ENCODE data around the gene MRPL21. TPM values are rescaled to one million over a fixed set of nuclear protein-coding genes. Genes with fewer than 3 reads are reported as not detected.
A peak's percentile ranks its signal among the peaks of the same experiment; 100 is the strongest.
"Not testable (repeated sequence)": the region's sequence is repeated elsewhere in the genome, so short reads cannot be mapped to it uniquely, and the experiment has no call there.

The MRPL21 gene
- total RNA-seq, 1 donor from 2014 or later = 37.2 TPM

GRCh38 chr11:68911731-68912130 is 8.1 kb upstream of the MRPL21 start:
- DNase-seq (ENCODE audit: low read depth) = no peak

DNA sequence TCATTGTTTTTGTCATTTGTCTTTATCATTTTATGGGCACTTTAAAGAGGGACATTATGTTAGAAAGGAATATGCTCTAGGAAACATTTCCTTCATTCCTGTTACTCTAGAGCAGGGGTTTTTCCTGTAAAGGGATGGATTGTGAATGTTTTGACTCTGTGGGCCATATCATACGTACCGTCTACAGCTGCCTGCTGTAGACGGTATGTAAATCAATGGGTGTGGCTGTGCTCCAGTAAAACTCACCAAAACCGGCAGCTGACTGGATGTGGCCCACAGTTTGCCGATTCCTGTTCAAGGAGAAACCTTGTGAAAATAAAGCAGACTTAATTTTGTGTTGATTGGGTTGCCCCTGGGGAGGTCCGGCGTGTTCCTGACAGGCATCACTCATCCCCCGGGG is 7.3 kb upstream of the MRPL21 start:
- DNase-seq (ENCODE audit: low read depth) = no peak

- DNase-seq (ENCODE audit: low read depth) = no peak
Observed at GRCh38 chr11:68908273-68908672, 4.6 kb upstream of the MRPL21 start.

- DNase-seq (ENCODE audit: low read depth) = no peak
Observed at GRCh38 chr11:68905421-68906360, 2.1 kb upstream of the MRPL21 start.

DNA sequence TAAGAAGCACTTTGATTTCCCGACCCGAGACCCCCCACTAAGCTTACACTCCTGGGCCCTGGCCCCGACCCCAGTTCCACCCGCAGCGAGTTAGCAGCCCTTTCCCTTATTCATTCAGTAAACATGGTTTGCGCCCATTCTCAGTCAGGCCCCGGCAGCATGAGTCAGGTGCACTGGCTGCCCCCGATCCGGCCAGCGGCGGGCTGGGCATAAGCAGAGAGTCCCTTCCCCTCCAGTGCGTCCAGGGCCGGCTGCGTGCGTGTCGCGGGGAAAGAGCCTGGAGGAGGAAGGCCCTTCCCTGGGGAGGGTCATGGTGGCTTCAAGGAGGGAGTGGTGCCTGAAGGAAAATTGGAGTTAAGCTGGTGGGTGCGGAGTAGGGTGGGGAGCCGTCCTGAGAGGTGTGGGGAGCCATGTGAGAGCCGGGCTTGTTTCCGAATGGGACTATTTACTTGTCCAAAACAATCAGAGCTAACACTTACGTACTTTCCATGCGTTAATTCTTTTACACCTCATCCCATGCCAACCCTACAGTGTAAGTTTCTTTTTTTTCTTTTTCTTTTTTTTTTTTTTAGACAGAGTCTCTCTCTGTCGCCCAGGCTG is 716 bp upstream of the MRPL21 start:
- DNase-seq (ENCODE audit: low read depth) = peak; percentile 6

DNA sequence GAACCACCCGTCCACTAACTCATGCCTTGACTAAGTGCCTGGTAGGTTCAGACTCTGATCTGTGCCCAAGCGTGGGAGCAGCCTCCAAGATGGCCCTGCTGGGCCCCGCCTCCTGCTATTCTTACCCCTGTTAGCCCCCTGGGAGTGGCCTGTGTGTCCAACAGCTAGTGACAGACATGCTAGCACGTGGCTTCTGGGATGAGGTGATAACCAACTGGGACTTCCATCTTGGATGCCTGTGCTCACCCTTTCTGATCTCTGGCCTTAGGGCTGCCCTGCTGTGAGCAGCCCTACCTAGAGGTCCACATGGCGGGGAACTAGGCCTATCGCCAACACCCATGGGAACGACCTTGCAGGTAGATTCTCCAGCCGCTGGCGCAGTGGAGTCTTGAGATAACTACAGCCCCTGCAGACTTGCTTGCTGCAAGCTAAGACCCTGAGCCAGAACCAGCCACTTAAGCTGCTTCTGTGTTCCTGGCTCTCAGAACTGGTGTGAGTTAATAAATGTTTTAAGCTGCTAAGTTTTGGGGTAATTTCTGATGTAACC is 2.7 kb downstream of the MRPL21 start:
- DNase-seq (ENCODE audit: low read depth) = no peak

GRCh38 chr11:68897441-68897840 is 6.2 kb downstream of the MRPL21 start:
- DNase-seq (ENCODE audit: low read depth) = no peak

- no peak for DNase-seq (ENCODE audit: low read depth)
Observed at GRCh38 chr11:68896171-68896959, 7.3 kb downstream of the MRPL21 start.

GRCh38 chr11:68893282-68893681 is 10.3 kb downstream of the MRPL21 start:
- DNase-seq (ENCODE audit: low read depth) = no peak

GRCh38 chr11:68892576-68892975 is 11.1 kb downstream of the MRPL21 start:
- DNase-seq (ENCODE audit: low read depth) = no peak

- no peak for DNase-seq (ENCODE audit: low read depth)
Observed at GRCh38 chr11:68891351-68891948, 12.2 kb downstream of the MRPL21 start.

- DNase-seq (ENCODE audit: low read depth) = no peak
Observed at GRCh38 chr11:68890490-68891231, 13.0 kb downstream of the MRPL21 start.

DNA sequence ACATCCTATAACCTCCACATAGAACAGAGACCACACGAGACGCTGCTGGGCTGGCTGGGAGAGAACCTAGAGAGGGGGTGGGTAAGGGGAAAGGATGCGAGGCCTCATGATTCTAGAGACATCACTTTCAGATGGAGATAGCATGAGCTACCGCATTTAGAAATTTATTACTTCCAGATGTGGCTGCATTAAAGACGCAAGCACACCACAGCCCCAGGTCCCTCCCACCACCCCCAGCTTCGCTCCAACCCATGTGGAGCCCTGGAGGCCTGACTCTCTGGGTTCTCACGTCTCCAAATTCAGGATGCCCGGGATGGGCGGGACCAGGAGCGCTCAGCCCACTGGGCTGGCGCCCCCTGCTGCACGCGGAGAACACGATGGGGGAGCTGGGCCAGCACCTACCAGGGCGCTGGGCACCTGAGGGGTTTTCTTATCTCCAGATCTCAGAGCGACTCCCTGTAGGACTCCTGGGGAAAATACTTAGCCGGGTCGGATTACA is 13.6 kb downstream of the MRPL21 start:
- DNase-seq (ENCODE audit: low read depth) = no peak

GRCh38 chr11:68884827-68885226 is 18.8 kb downstream of the MRPL21 start:
- not testable (repeated sequence) for DNase-seq (ENCODE audit: low read depth)

DNA sequence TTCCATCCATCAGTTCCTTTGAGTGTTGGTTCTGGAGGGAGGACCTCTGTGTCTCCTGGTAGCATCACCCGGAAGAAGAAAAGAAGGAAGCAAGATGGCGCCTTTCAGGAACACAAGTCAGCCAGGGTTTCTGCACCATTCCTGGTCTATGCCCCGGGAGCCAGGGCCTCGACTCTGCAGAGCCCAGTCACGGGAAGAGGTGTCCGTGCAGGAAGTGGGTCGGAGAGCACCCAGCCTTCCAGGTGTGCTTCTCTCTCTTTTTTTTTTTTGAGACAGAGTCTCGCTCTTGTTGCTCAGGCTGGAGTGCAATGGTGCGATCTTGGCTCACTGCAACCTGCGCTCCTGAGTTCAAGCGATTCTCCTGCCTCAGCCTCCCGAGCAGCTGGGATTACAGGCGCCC is 21.2 kb downstream of the MRPL21 start:
- no peak for DNase-seq (ENCODE audit: low read depth)

- no peak for DNase-seq (ENCODE audit: low read depth)
Observed at GRCh38 chr11:68881320-68881719, 22.3 kb downstream of the MRPL21 start.

DNA sequence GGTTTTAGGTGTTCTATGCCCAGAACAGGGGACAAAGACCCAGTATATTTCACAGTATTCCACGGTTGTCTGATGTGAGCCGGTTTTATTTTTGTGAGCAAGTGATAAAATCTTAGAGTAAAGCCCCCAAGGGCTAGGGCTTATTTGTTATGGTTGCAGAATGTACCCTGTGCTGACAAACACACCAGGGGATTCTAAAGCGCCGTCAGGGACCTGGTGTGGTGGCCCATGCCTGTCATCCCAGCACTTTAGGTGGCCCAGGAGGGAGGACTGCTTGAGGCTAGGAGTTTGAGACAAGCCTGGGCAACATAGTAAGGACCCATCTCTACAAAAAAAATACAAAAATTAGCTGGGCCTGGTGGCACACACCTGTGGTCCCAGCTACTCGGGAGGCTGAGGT is 22.8 kb downstream of the MRPL21 start:
- no peak for DNase-seq (ENCODE audit: low read depth)

- DNase-seq (ENCODE audit: low read depth) = no peak
Observed at GRCh38 chr11:68878022-68878421, 25.6 kb downstream of the MRPL21 start.

DNA sequence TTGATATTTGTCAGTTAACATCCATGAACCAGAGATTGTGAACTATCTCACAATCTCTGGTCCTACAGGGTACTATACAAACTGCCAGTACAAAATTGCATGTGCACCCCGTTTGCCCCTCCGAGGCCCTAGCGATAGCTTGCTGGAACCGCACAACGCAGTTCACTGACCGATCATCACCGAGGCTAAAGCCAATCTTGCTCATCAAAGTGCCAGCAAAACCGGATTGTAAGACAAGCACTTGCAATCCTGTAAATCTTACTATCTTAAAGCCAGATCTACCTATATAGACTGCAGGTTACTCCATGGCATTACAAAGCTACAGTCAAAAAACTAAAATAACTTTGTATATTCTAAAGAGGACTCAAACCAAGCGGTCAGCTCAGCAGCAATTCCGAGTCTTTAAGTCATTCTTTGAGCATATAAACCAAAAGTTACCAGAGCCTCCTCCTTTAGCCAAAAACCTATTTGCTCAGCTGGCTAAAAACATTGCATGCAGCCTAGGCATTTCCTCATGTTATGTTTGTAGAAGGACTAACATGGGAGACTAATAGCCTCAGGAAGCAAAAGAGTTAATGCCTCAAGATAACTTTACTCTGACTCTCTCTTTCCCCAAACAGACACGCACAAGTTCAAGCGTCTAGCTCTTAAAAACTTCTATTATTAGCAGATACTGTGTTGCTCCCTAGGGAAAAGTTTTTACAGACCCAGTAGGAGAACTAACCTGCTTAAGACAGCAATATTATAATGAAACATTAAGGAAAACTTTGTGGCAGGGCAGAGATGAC is 31.2 kb downstream of the MRPL21 start:
- DNase-seq (ENCODE audit: low read depth) = no peak

GRCh38 chr11:68870470-68870869 is 33.2 kb downstream of the MRPL21 start:
- no peak for DNase-seq (ENCODE audit: low read depth)
